ENCODE results near the gene SLC30A4.

The SLC30A4 gene

DNA sequence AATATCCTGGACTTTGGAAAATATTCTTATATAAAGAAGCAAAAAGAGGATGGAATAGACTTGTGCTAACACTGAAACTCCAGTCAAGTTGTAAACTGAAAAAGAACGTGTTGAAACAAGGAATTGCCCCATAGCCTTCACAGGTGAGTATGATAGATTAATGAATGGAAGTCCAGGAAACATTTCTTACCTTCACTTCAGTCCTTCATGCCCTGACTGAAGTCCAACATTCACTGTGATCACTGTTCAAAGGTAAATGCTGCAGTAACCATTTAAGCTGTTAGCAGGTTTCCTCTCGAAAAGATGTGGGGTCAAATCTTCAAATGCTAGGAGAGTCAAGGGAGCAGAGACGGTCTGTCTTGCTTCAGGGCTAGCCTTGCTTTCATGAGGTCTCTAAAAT is 46.1 kb downstream of the SLC30A4 start:
- TF ChIP-seq FOXP2 (optimal IDR thresholded peaks at IDR 0.05; ENCODE audit: borderline replicate concordance, extremely low read depth, extremely low read length, insufficient read depth): no peak
- TF ChIP-seq SIN3A (IDR thresholded peaks at IDR 0.05; ENCODE audit: borderline replicate concordance, insufficient read depth, low read length): no peak
- no peak for TF ChIP-seq POLR2AphosphoS5 (IDR thresholded peaks at IDR 0.05; ENCODE audit: low read depth, low read length)
- TF ChIP-seq, protein P1, sequence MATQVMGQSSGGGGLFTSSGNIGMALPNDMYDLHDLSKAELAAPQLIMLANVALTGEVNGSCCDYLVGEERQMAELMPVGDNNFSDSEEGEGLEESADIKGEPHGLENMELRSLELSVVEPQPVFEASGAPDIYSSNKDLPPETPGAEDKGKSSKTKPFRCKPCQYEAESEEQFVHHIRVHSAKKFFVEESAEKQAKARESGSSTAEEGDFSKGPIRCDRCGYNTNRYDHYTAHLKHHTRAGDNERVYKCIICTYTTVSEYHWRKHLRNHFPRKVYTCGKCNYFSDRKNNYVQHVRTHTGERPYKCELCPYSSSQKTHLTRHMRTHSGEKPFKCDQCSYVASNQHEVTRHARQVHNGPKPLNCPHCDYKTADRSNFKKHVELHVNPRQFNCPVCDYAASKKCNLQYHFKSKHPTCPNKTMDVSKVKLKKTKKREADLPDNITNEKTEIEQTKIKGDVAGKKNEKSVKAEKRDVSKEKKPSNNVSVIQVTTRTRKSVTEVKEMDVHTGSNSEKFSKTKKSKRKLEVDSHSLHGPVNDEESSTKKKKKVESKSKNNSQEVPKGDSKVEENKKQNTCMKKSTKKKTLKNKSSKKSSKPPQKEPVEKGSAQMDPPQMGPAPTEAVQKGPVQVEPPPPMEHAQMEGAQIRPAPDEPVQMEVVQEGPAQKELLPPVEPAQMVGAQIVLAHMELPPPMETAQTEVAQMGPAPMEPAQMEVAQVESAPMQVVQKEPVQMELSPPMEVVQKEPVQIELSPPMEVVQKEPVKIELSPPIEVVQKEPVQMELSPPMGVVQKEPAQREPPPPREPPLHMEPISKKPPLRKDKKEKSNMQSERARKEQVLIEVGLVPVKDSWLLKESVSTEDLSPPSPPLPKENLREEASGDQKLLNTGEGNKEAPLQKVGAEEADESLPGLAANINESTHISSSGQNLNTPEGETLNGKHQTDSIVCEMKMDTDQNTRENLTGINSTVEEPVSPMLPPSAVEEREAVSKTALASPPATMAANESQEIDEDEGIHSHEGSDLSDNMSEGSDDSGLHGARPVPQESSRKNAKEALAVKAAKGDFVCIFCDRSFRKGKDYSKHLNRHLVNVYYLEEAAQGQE (IDR thresholded peaks at IDR 0.05; ENCODE audit: insufficient read depth in 1 of 2, low read depth in 2 of 2, low read length in 2 of 2): no peak
- no peak for TF ChIP-seq TAF1 (IDR thresholded peaks at IDR 0.05; ENCODE audit: borderline replicate concordance, insufficient read depth, low read length)

- TF ChIP-seq POLR2AphosphoS5 (IDR thresholded peaks at IDR 0.05; ENCODE audit: low read depth, low read length) (no peak), SIN3A (IDR thresholded peaks at IDR 0.05; ENCODE audit: borderline replicate concordance, insufficient read depth, low read length) (no peak), TAF1 (IDR thresholded peaks at IDR 0.05; ENCODE audit: borderline replicate concordance, insufficient read depth, low read length) (no peak)
- TF ChIP-seq, protein P1 (IDR thresholded peaks at IDR 0.05; ENCODE audit: insufficient read depth in 1 of 2, low read depth in 2 of 2, low read length in 2 of 2): no peak
Observed at GRCh38 chr15:45474799-45475198, 47.8 kb downstream of the SLC30A4 start.

GRCh38 chr15:45473068-45473467 is 49.5 kb downstream of the SLC30A4 start:
- TF ChIP-seq SIN3A (IDR thresholded peaks at IDR 0.05; ENCODE audit: borderline replicate concordance, insufficient read depth, low read length): no peak
- TF ChIP-seq POLR2AphosphoS5 (IDR thresholded peaks at IDR 0.05; ENCODE audit: low read depth, low read length): no peak
- TF ChIP-seq FOXP2 (optimal IDR thresholded peaks at IDR 0.05; ENCODE audit: borderline replicate concordance, extremely low read depth, extremely low read length, insufficient read depth): no peak
- TF ChIP-seq TAF1 (IDR thresholded peaks at IDR 0.05; ENCODE audit: borderline replicate concordance, insufficient read depth, low read length): no peak
- TF ChIP-seq, protein P1 (IDR thresholded peaks at IDR 0.05; ENCODE audit: insufficient read depth in 1 of 2, low read depth in 2 of 2, low read length in 2 of 2): no peak

DNA sequence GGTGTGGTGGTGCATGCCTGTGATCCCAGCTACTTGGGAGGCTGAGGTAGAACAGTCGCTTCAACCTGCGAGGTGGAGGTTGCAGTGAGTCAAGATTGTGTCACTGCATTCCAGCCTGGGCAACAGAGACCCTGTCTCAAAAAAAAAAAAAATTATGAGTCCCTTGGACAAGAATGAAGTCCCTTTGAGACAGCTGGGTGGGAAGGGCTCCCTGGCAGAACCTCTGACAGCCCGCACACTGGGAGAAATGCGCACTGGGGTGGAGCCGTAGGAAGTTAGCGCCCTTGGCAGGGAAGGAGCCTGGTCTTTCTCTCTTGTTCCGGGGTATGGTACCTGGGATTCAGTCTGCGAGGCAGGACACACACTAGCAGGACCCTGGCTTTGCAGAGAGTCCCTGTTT is 51.4 kb downstream of the SLC30A4 start:
- TF ChIP-seq FOXP2 (optimal IDR thresholded peaks at IDR 0.05; ENCODE audit: borderline replicate concordance, extremely low read depth, extremely low read length, insufficient read depth): no peak
- no peak for TF ChIP-seq SIN3A (IDR thresholded peaks at IDR 0.05; ENCODE audit: borderline replicate concordance, insufficient read depth, low read length)
- TF ChIP-seq, protein P1 (IDR thresholded peaks at IDR 0.05; ENCODE audit: insufficient read depth in 1 of 2, low read depth in 2 of 2, low read length in 2 of 2): no peak
- TF ChIP-seq TAF1 (IDR thresholded peaks at IDR 0.05; ENCODE audit: borderline replicate concordance, insufficient read depth, low read length): no peak
- TF ChIP-seq POLR2AphosphoS5 (IDR thresholded peaks at IDR 0.05; ENCODE audit: low read depth, low read length): no peak

DNA sequence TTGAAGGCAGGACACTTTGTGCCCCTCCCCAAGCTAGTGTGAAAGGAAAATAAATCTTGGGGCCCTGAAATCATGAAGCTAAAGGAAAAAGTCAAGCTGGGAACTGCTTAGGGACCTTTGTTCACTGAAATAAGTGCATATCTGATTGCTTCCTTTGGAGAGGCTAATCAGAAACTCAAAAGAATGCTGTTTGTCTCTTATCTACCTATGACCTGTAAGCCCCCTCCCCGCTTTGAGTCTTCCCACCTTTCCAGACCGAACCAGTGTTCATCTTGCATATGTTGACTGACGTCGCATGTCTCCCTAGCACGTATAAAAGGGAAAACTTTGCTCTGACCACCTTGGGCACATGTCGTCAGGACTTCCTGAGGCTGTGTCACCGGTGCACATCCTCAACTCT is 53.1 kb downstream of the SLC30A4 start:
- TF ChIP-seq FOXP2 (optimal IDR thresholded peaks at IDR 0.05; ENCODE audit: borderline replicate concordance, extremely low read depth, extremely low read length, insufficient read depth): no peak
